NT2/D1 (cell line): ENCODE data around the gene SCNN1B.

Experiments
- SUZ12 ChIP-seq: IDR thresholded peaks from 2 replicates; pipeline ENCODE4 v1.6.1; 2011; ENCODE audit not compliant: insufficient read length, insufficient read depth; ENCODE audit errors: extremely low read depth
- YY1 ChIP-seq: IDR thresholded peaks from 2 replicates; pipeline ENCODE4 v1.6.1; 2011; ENCODE audit not compliant: insufficient read length, insufficient read depth

- TF ChIP-seq SUZ12 (no peak), YY1 (no peak)
Observed at GRCh38 chr16:23294260-23294659, 7.8 kb upstream of the SCNN1B start.
